NCI-H2227 (cell line): ENCODE data around the gene PNLIP.

ENCODE experiments used
- DNase-seq: peaks from one replicate; lab custom pipeline; 2025; ENCODE audit not compliant: unreplicated experiment; lab: John Stamatoyannopoulos, UW

Gene PNLIP

DNA sequence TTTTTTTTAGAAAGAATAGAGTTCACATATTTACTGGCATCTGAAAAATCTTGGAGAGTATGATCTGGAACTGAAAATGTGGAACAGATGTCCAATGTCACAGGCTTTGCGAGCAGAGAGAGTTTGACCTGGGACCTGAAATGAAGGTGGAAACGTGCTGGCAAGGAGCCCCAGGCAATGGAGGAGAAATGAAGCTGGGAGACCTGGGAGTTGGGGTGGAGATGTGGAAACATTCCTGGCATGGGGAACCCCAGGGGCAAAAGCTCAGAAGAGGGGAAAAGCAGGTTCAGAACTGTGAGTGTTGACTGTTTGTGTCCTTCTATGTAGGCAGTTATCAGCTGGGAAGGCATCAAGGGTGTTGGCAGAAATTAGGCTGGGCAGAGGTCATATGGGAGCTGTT lies 67.7 kb downstream of the PNLIP start:
- DNase-seq, result no peak

DNA sequence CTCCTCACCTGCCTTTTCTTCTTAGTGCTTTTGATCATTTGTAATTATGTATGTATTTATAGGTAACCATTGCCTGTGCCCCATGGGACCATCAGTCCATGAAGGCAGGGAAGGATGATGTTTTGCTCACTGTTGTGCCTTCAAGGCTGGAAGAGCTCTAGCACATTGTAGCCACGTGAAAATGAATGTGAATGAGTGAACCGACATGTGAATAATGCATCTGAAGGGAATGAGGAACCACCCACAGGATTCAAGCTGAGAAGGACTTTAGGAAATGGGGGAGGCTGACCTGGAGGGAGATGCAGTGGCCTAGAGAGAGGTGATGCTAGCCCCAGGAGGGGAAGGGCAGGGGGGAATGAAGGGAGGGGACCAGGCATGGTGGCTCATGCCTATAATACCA lies 69.1 kb downstream of the PNLIP start:
- DNase-seq, result no peak

DNA sequence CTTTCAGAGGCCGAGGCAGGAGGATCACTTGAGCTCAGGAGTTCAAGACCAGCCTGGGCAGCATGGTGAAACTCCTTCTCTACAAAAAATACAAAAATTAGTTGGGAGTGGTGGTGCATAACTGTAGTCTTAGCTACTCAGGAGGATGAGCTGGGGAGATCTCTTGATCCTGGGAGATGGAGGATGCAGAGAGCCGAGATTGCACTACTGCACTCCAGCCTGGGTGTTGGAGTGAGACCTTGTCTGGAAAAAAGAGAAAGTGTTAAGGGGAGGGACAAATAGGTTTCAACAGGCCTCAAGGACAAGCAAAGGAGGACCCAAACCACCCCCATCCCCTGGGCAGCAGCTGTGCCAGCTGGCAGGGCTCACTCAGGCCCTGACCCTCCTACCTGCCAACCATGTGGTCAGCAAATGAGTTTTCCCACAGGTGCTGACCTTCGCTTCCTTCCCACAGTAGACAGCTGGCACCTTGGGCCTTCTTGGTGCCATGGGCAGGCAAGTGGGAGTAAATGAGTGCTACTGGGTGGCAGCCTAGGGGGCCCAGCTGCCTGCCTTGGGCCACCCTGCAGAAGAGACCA lies 69.6 kb downstream of the PNLIP start:
- no peak for DNase-seq
